NCI-H2029 treated with DMSO at 0.1 percent for 48 hours (cell line): ENCODE data around the gene TERC.
"Not testable (repeated sequence)": the region's sequence is repeated elsewhere in the genome, so short reads cannot be mapped to it uniquely, and the experiment has no call there.

Experiments used
- DNase-seq: peaks from one replicate; lab custom pipeline; 2025; lab: John Stamatoyannopoulos, UW

TERC gene

DNA sequence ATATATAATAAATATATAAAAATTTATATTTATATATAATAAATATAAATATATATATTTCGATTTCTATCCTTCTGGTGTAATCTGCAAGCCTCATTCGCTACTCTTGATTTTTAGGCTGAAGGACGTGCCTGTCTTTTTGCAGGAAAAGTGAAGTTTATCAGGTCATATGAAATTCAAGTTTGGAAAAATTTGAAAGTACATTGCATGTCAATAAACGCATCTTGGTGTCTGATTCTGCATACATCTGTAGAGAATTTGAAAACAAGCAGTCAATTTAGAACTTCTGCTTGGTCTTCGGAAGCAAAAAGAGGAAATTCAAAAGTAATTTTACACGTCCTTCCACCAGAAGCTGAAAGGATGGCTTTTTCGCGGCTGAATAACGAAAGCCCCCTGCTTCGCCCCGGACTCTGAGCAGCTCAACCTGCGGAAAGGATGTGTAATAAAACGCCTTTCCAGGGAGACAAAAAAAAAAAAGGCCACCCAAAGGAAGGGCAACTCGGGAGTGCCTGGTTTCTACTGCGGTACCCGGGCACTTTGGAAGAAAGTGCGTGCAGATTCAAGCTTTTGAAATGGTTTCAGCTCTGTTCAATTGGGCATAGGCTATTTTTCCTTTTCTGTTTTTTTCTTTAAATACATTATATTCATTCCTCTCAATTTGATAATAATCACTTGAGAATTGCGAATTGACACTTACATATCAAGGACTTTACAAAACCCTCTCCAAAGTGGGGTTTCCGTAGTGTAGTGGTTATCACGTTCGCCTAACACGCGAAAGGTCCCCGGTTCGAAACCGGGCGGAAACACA lies 6.8 kb upstream of the TERC start:
- DNase-seq, result peak; percentile 81

DNA sequence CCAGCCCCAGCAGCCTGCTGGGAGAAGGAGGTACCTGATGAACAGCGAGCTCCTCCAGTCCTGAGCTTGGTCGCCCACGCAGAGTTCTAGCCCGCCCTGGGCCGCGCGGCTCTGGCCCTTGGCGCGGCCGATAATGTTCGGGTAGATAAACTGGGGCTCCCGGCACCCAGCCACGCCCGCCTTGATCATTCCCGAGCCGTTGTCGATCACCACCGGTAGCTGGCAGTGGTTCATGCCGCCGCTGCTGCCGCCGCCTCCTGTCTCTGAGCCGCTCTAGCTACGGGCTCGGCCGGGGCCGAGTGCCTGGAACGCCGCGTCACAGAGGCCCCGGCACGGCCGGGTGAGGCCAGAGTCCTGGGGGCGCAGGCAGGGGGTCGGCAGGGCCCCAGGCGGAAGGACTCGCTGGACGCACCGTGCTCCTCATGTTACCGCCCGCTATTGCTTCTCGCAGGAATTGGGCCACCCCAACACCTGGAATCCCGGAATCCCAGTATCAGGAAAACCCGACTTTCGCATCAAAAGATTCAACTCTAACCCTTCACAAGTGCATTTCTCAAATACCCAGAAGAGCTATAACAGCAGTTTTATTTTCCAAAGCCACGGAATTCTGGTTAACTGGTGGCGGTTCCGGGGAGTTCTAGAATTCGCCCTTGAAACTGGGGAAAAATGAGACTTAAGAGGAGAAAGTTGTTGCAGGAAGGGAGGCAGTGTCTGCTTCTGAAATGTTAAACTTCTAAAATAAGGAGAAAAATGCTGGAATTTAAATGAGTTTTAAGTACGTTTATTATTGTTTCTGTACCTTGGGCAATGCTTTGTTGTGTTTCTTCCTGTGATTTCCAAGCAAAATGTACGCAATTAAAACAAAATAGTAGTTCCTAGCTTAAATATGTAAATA lies 4.7 kb upstream of the TERC start, which contains the start of gene ACTRT3:
Gene ACTRT3 (minus strand): TSS at position 275 of the 895 bp plus-strand sequence. CDS start 41 bp downstream, at position 234.
- DNase-seq, result no peak

DNA sequence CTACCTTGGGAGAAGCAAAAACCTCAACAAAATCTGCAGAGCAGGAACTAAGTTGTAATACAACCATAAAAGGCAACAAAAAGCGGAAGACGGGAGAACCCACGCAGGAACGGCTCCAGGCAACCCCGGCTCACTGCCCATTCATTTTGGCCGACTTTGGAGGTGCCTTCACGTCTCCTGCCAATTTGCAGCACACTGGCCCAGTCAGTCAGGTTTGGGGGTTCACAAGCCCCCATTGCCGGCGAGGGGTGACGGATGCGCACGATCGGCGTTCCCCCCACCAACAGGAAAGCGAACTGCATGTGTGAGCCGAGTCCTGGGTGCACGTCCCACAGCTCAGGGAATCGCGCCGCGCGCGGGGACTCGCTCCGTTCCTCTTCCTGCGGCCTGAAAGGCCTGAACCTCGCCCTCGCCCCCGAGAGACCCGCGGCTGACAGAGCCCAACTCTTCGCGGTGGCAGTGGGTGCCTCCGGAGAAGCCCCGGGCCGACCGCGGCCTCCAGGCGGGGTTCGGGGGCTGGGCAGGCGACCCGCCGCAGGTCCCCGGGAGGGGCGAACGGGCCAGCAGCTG lies 463 bp downstream of the TERC start:
- DNase-seq, result peak; percentile 33

DNA sequence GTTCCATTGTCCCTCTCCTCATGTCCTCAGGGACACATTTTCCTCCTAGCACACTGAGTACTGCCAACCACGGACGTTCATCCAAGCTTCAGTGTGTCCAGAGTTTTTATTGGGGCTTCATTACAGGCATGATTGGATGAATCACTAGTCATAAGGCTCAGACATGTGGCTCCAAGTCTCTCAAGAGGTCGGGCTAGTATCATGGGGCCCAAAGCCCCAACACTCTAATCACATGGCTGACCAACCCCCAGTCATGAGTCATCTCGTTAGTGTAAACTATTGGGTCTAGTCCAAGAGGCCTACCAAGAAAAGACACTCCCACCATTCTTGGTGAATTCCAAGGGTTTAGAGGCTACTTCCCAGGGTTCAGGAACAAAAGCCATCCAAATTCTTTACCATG lies 4.4 kb downstream of the TERC start:
- no peak for DNase-seq

DNA sequence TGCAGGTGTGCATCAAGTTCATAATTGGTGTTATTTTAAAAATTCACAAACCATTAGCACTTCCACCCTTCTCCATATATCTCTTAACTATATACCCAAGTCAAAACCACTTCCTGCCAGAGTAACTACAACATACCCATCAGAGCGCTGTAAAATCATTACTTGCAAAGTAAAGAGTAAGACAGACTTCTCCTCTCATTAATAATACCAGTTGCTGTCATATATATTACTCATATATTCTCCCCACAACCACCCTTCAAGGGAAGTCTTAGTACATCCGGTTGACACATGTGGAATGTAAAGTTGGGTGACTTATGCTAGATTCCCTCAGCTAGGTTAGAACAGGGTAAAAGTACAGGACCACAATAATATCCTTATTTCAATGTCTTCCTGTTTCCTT lies 5.6 kb downstream of the TERC start:
- no peak for DNase-seq

DNA sequence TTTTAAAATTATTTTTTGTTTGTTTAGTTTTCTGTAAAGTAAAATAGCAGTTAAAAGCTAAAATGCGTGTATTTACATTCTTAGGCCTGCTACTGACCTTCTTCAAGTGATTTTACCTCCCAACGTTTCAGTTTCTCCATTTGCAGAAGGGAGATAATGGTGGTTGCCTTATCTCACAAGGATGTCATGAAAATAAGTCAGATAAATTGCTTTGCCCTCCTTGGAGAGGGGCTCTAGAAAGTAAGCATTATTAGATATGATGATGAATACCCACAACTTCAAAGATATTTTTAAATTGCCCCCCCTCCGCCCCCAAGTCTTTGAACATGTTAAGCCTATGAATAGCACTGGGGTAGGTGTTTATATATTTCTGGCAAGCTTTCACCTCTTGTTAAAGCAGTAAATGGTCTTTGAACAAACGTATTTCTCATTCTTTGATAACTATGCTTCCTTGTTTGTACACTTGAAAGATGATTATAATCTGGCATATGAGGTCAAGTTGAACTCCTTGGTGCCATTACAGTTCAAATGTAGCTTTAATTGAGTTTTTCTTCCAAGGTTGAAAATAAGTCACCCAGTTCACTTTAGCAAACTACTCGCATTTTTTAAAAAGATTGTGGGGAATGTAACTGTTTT lies 6.4 kb downstream of the TERC start:
- no peak for DNase-seq

DNA sequence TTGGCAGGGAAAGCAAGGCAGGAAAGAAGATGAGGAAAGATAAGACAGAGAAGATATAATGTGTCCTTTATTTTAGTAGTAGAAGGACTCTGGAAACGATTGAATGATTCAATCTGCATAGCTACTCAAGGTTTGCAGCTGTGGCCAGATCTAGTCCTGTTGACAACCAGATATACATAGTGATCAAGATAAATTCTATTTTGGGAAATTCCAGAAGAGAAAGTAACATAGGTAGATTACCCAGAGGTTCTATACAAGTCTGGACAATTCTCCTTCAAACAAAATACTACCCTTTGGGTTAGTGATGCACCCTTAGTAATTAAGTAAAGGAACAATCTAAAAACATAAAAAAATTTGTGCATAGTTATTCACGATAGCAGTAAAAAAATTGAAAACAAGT lies 9.4 kb downstream of the TERC start:
- DNase-seq, result no peak

DNA sequence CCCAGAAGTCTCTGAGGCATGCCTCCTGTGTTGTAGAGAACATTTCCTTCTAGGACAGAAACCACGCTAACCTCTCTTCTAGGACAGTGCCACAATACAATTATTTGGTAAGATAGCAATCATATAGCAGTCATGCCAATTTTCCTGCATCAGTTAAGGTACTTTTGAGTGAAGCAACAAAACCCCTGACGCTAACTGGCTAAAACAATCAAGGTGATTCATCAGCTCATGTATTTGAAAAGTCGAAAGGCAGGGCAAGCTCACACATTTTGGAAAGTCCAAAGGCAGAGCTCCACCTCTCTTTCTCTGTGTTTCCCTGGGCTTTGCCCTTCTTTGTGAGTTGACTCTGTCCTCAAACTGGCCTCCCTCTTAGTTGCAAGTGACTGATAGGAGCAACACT lies 10.1 kb downstream of the TERC start:
- DNase-seq, result no peak

DNA sequence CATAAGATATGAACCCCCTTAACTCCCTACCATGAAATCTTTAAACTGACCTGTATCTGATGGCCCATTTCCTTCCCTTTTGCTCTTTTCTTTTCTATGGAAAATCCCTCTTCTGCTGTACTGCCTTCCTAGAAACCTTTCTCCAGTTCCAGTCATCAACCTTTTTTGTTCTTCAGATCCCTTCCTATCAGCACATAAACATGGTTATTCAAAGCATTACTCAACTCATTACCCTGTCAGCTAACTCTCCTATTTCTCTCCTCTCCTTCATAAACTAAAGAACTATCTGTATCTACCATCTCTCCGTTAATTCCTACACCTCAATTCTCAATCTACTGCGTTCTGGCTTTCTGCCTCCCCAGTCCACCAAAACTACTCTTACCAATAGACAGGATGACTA lies 13.0 kb downstream of the TERC start:
- DNase-seq, result no peak

DNA sequence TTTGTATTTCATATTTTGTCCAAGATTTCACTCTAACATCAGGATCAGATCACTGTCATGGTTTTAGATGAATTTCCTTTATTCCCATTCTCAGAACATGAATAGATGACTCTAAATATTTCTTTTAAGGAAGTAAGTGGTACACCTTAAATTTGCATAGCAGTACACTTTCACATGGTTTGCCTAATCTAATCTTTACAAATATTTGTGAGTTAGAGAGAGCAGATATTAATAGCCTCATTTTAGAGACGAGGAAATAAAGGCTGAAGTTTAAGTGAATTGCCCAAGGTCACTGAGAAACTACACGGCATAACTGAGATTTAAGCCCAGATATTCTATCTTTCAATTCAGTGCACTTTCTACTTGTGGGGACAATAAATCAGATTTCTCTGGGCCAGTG lies 14.2 kb downstream of the TERC start:
- DNase-seq, result no peak

DNA sequence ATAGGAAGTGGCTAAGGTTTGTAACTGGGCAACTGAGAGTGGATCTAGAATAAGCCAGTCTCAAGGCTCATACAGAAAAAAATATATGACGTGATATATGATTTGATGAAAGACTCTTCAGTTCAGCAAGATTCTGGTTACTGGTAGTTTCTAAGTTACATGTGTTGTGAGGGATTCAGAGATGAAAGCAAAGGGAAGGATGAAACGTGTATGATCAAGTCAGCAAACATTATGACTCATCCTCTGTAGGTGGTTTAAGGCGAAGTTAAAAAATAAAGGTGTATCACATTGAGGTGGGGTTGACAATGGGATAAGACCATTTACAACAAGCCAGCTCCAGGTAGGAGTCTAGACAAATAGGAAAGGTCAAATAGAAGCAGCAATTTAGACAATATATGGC lies 16.2 kb downstream of the TERC start:
- no peak for DNase-seq

DNA sequence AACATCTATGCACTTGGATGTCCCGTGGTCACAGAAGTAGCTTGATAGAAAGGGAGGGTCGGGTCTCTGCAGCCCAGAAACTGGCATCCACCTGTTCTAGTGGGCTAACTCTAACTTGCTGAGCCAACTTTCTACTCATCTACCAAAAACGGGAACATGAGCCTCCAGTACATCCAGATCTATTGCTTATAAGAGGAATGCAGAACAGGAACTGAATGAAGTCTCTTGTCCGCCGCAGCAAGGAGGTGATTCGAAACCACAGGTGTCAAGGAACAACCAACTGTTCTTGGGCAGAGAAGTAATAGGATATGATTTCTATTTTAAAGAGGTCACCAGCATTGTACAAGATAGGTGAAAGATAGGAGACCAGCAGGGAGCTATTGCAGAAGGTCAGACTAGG lies 17.9 kb downstream of the TERC start:
- DNase-seq, result no peak

DNA sequence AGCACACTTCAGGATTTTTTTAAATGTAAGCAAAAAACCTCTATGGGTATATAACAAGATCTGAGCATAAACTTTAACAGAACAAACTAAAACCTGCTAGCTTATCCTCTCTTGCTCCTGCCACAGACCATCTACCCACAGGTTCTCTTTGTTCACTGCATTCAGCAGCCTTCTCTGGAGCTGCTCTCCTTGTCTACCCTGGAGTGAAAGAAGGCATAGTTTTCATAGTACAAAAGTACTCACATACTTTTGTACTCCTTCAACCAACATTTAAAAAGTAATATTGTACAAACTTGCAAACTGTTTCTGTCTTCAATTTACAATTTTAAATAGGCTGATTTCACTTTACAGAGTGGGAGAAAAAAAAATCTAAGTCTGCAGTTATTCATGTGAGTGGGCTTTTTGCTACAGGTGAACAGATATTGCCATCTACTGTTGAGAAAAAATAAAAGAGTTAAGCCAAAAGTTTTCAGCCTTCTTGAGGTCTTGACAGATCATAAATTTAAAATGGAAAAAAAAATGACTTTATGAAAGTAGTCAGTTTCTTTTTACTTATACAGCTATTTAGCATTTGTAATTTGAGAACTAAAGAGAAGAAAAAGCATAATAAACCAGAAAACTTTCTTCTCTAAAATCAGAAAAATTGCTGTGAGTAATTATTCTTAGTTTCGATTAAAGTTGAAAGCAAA lies 20.4 kb downstream of the TERC start:
- DNase-seq, result no peak

DNA sequence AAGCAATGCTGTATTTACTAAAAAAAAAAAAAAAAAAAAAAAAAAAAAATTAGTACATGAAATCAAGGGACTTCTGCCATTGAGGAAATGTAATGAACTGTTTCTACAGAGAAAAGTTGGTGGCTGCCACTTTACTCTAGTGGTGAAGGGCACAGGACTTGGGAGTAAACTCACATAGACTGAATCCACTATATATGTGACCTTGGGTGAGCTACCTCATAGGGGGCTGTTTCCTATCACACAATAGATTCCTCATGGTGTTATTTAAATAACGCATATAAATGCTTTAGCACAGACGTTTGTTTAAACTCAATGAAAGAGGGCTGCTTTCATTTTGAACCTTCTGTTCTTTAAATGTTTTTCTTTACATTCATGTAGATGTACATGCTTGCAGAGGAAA lies 25.8 kb downstream of the TERC start:
- DNase-seq, result no peak

DNA sequence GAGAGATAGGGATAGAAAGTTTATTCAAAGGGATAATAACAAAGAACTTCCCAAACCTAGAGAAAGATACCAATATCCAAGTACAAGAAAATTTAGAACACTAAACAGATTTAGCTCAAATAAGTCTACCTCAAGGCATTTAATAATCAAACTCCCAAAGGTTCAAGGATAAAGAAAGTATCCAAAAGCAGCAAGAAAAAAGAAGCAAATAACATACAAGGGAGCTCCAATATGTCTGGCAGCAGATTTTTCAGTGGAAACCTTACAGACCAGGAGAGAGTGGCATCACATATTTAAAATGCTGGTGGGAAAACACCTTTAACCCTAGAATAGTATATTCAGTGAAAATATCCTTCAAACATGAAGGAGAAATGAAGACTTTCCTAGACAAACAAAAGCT lies 33.0 kb downstream of the TERC start:
- not testable (repeated sequence) for DNase-seq

DNA sequence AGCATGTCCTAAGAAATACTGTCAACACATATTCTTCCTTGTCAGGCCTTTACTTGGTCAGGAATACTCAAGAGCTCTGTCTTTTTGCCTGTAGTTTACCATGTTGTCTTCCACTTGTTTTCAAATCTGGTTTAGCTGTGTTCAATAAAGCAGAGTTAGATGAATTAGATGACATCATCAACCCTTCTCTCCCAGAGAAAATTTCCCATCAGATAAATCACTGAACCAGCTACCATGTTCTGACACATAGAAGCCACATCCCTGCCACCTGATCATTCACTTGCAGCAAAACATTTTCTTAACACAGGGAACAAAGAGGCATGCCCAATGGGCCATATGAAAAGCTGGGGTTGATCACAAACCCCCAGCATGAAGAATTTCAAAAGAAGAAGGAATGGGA lies 42.1 kb downstream of the TERC start:
- DNase-seq, result no peak

DNA sequence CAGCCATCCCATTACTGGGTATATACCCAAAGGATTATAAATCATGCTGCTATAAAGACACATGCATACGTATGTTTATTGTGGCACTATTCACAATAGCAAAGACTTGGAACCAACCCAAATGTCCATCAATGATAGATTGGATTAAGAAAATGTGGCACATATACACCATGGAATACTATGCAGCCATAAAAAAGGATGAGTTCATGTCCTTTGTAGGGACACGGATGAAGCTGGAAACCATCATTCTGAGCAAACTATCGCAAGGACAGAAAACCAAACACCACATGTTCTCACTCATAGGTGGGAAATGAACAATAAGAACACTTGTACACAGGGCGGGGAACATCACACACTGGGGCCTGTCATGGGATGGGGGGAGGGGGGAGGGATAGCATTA lies 46.4 kb downstream of the TERC start:
- not testable (repeated sequence) for DNase-seq
